Epithelial cell of proximal tubule (primary cell): ENCODE results near the gene SNX18. TPM values are rescaled to one million over a fixed set of nuclear protein-coding genes. Genes with fewer than 3 reads are reported as not detected.

Experiments used
- DNase-seq: peaks from one replicate; pipeline ENCODE4 v3.0.0-alpha.2; 2011; ENCODE audit warnings: low read depth
- H3K4me3 ChIP-seq: 2 replicates; pipeline ENCODE4 v1.5.1; 2011; ENCODE audit warnings: low read depth, mild to moderate bottlenecking, low read length
- CTCF ChIP-seq: conservative IDR thresholded peaks from 2 replicates; pipeline ENCODE4 v1.5.1; 2012; ENCODE audit warnings: low read depth, mild to moderate bottlenecking, low read length
- total RNA-seq: library from RNA; depleted of rRNA; stranded (reverse); fragments of >200 nt; gene quantifications from 2 replicates; pipeline ENCODE4 v1.2.3, GENCODE V29; 2015

Gene SNX18
- total RNA-seq, 1 donor from 2014 or later = 14.9 TPM

GRCh38 chr5:54524704-54525103 lies 7.1 kb downstream of the SNX18 start:
- H3K4me3 ChIP-seq = no peak overlapping the region
- no peak for DNase-seq
- TF ChIP-seq CTCF = no peak

GRCh38 chr5:54525261-54525660 lies 7.7 kb downstream of the SNX18 start:
- TF ChIP-seq CTCF = no peak
- no peak for DNase-seq

GRCh38 chr5:54525692-54526091 lies 8.1 kb downstream of the SNX18 start:
- no peak for DNase-seq
- no peak overlapping the region for H3K4me3 ChIP-seq
- no peak for TF ChIP-seq CTCF

More at GRCh38 chr5:54525261-54525660, 7.7 kb downstream of the SNX18 start:
- H3K4me3 ChIP-seq = no peak overlapping the region

- DNase-seq = no peak
- TF ChIP-seq CTCF = no peak
- no peak overlapping the region for H3K4me3 ChIP-seq
Observed at GRCh38 chr5:54526604-54527288, 9.2 kb downstream of the SNX18 start.

GRCh38 chr5:54528633-54529209 lies 11.2 kb downstream of the SNX18 start:
- H3K4me3 ChIP-seq = no peak overlapping the region
- DNase-seq = no peak
- no peak for TF ChIP-seq CTCF

- no peak overlapping the region for H3K4me3 ChIP-seq
- TF ChIP-seq CTCF = no peak
- no peak for DNase-seq
Observed at GRCh38 chr5:54529565-54529964, 12.0 kb downstream of the SNX18 start.

GRCh38 chr5:54531546-54531945 lies 14.0 kb downstream of the SNX18 start:
- no peak for TF ChIP-seq CTCF
- no peak for DNase-seq
- H3K4me3 ChIP-seq = no peak overlapping the region
